Uterus (tissue), 4 donors: ENCODE data around the gene RNASE2. TPM values are rescaled to one million over a fixed set of nuclear protein-coding genes. Genes with fewer than 3 reads are reported as not detected.
"Not testable (repeated sequence)": the region's sequence is repeated elsewhere in the genome, so short reads cannot be mapped to it uniquely, and the experiment has no call there.

Experiments
- DNase-seq, 2 donors: peaks; one replicate each; pipeline ENCODE4 v3.0.0-alpha.2; 2019 to 2020
- H3K27ac ChIP-seq, 2 donors: fragments of 200-600 bp; sonication (generic); 1 replicate in 1 of 2; 2 replicates in 1 of 2; pipeline ENCODE4 v1.5.1; 2016 to 2018
- H3K27me3 ChIP-seq, 2 donors: fragments of 200-600 bp; sonication (generic); one replicate each; pipeline ENCODE4 v1.5.1; 2018 to 2019; ENCODE audit warnings: control low read depth in 1 of 2
- H3K36me3 ChIP-seq, 2 donors: fragments of 200-600 bp; sonication (generic); one replicate each; pipeline ENCODE4 v1.5.1; 2019; ENCODE audit warnings: control low read depth in 1 of 2
- H3K4me1 ChIP-seq, 2 donors: fragments of 200-600 bp; sonication (generic); one replicate each; pipeline ENCODE4 v1.5.1; 2018 to 2019; ENCODE audit warnings: control low read depth in 1 of 2
- H3K4me3 ChIP-seq, 2 donors: fragments of 200-600 bp; sonication (generic); 1 replicate in 1 of 2; 2 replicates in 1 of 2; pipeline ENCODE4 v1.5.1; 2018 to 2019; ENCODE audit warnings: mild to moderate bottlenecking in 1 of 2
- H3K9me3 ChIP-seq, 2 donors: fragments of 200-600 bp; sonication (generic); one replicate each; pipeline ENCODE4 v1.5.1; 2019; ENCODE audit warnings: control low read depth in 1 of 2
- POLR2A ChIP-seq, 2 donors: fragments of 450-650 bp; IDR thresholded peaks; one replicate each; pipeline ENCODE4 v1.6.1; 2016; ENCODE audit warnings: antibody characterized with exemption in 2 of 2, mild to moderate bottlenecking in 1 of 2, moderate library complexity in 1 of 2
- intact Hi-C: fragments of 100-400 bp; cut with DNase I; formaldehyde crosslinking; loops from one replicate; pipeline ENCODE4 v1.15.1; 2023; ENCODE audit warnings: low total_unique reads
- total RNA-seq, 4 donors: library from RNA; depleted of rRNA in 3 of 4; stranded (reverse); fragments of >200 nt in 3 of 4; gene quantifications; one replicate each; pipeline versions ENCODE4 v1.1.0 to v1.2.4, GENCODE V29; 2014 to 2023
- TF ChIP-seq, protein P1 (sequence below), 4 experiments: fragments of 200-600 bp in 2 of 4; fragments of 450-650 bp in 2 of 4; sonication (generic) in 2 of 4; IDR thresholded peaks; one replicate each; pipeline ENCODE4 v1.5.1; 2016 to 2019; ENCODE audit warnings: antibody characterized with exemption in 4 of 4, mild to moderate bottlenecking in 2 of 4, moderate library complexity in 1 of 4
- donor health status: DM: yes; HTN: yes; CAD: no.

Gene RNASE2
- total RNA-seq, 4 donors from 2014 or later: 0.51 to 1.8 (median 1.0) TPM; not detected in 1

DNA sequence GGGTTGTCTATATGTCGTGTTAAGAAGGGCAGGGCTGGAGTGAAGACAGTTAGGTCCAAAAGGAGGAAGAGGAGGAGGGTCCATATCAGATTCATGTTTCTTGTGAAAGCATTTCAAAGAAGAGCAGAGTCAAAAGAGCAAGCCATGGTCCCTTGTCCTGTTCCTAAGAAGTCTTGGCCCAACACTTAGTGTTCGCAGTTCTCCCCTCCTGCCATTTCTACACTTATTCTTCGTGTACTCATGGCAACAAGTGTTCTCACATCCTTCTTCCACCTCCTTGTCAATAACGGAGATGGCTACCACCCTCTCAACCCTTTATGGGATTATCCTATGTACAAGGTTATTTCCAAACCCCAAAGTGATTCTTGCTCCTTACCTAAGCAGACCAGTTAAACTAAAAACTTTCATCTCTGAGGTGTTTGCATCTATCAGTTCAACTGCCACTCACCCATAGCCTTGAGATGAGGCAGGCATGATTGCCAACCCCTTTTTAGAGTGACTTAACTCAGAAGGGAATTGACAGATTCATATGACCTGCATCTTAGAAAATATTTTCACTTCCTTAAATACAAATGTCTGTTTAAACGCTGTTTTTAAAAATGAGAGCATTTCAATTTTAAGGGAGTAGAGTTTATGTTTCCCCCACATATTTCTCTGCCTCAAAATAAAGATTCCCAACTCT is 19.8 kb upstream of the RNASE2 start:
- TF ChIP-seq, protein P1, sequence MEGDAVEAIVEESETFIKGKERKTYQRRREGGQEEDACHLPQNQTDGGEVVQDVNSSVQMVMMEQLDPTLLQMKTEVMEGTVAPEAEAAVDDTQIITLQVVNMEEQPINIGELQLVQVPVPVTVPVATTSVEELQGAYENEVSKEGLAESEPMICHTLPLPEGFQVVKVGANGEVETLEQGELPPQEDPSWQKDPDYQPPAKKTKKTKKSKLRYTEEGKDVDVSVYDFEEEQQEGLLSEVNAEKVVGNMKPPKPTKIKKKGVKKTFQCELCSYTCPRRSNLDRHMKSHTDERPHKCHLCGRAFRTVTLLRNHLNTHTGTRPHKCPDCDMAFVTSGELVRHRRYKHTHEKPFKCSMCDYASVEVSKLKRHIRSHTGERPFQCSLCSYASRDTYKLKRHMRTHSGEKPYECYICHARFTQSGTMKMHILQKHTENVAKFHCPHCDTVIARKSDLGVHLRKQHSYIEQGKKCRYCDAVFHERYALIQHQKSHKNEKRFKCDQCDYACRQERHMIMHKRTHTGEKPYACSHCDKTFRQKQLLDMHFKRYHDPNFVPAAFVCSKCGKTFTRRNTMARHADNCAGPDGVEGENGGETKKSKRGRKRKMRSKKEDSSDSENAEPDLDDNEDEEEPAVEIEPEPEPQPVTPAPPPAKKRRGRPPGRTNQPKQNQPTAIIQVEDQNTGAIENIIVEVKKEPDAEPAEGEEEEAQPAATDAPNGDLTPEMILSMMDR (IDR thresholded peaks at IDR 0.05): no peak
- TF ChIP-seq POLR2A (IDR thresholded peaks at IDR 0.05): no peak
- intact Hi-C loops: no loop called here
- H3K27me3 ChIP-seq: no peaks in the 10 kb centered on the region
- no peak overlapping the region for H3K4me3 ChIP-seq
- H3K9me3 ChIP-seq: no peaks in the 10 kb centered on the region
- no peaks in the 10 kb centered on the region for H3K4me1 ChIP-seq
- no peaks in the 10 kb centered on the region for H3K36me3 ChIP-seq
- DNase-seq: no peak
- H3K27ac ChIP-seq: no peak overlapping the region

GRCh38 chr14:20945146-20945545 is 10.1 kb upstream of the RNASE2 start:
- H3K27me3 ChIP-seq, intact Hi-C loops, H3K27ac ChIP-seq, H3K36me3 ChIP-seq, H3K4me3 ChIP-seq, H3K4me1 ChIP-seq, DNase-seq, H3K9me3 ChIP-seq: not testable (repeated sequence)

GRCh38 chr14:20946707-20947106 is 8.6 kb upstream of the RNASE2 start:
- H3K9me3 ChIP-seq, DNase-seq, H3K4me1 ChIP-seq, H3K4me3 ChIP-seq, H3K36me3 ChIP-seq, intact Hi-C loops, H3K27me3 ChIP-seq, H3K27ac ChIP-seq: not testable (repeated sequence)

DNA sequence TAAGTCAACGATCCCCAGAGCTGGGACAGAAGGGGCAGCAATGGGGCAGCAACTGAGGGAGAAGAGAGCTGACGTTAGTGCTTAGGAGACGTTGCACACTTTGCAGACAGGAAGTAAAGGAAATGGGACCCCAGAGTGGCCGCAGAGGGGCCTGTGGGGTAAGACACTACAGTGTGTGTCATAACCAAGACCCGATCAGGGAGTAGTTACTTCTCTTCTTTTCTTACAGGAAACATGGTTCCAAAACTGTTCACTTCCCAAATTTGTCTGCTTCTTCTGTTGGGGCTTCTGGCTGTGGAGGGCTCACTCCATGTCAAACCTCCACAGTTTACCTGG is 219 bp downstream of the RNASE2 start:
- intact Hi-C loops, H3K36me3 ChIP-seq, DNase-seq, H3K9me3 ChIP-seq, H3K4me1 ChIP-seq, H3K27me3 ChIP-seq, H3K27ac ChIP-seq, H3K4me3 ChIP-seq: not testable (repeated sequence)

DNA sequence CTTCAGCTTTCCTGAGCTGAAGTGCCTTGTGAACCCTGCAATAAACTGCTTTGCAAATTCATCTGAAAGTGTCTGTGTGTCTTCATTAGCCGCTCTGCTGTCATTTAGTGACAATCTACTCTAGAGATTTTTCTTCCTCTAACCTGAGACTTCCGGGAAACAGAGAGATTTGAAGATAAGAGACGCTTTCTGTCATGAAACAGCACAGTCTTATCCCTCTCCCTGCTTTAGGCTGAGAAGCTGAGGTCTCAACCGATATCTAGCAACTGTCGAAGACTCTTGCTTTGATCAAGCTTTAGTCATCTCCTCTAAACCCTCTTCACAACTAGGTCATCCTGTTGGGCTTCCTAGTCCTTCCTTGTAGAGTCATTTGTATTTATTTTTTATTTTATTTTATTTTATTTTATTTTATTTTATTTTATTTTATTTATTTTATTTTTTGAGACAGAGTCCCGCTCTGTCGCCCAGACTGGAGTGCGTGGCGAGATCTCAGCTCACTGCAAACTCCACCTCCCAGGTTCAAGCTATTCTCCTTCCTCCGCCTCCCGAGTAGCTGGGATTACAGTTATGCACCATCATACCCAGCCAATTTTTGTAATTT is 1.2 kb downstream of the RNASE2 start:
- intact Hi-C loops: no loop called here
- no peak overlapping the region for H3K4me3 ChIP-seq
- no peaks in the 10 kb centered on the region for H3K9me3 ChIP-seq
- no peaks in the 10 kb centered on the region for H3K27me3 ChIP-seq
- TF ChIP-seq, protein P1 (IDR thresholded peaks at IDR 0.05): no peak
- no peak for TF ChIP-seq POLR2A (IDR thresholded peaks at IDR 0.05)
- no peaks in the 10 kb centered on the region for H3K36me3 ChIP-seq
- DNase-seq: no peak
- no peak overlapping the region for H3K27ac ChIP-seq
- H3K4me1 ChIP-seq: no peaks in the 10 kb centered on the region

- H3K4me3 ChIP-seq, DNase-seq, H3K27ac ChIP-seq, H3K9me3 ChIP-seq, intact Hi-C loops, H3K27me3 ChIP-seq, H3K36me3 ChIP-seq, H3K4me1 ChIP-seq: not testable (repeated sequence)
These were observed 3.7 kb downstream of the RNASE2 start for GRCh38 chr14:20958946-20959345.

DNA sequence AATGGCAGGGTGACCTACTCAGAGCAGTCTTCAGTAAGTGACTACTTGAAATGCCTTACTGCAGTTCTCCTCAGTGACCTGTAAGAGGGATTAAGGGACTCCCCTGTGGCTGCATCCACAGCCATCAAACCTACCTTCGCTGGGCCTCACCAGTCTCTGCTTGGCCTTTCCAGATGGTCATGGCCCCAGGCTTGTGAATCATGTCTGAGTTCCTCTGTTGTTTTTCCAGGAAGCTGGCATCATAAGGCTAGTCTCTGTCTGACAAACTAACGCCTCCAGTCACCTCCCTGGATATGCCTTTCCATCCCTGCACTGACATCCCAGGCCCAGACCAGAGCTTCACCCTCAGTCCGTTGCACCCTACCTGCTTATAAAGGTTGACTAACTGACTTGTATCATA is 14.0 kb downstream of the RNASE2 start:
- TF ChIP-seq, protein P1 (IDR thresholded peaks at IDR 0.05): no peak
- no peak for TF ChIP-seq POLR2A (IDR thresholded peaks at IDR 0.05)
- H3K27me3 ChIP-seq: no peaks in the 10 kb centered on the region
- H3K9me3 ChIP-seq: no peaks in the 10 kb centered on the region
- H3K4me1 ChIP-seq: no peaks in the 10 kb centered on the region
- no peak overlapping the region for H3K27ac ChIP-seq
- H3K36me3 ChIP-seq: no peaks in the 10 kb centered on the region
- no peak overlapping the region for H3K4me3 ChIP-seq
- no peak for DNase-seq
- intact Hi-C loops: no loop called here
